H9 (cell line): ENCODE results near the gene FAT3. TPM values are rescaled to one million over a fixed set of nuclear protein-coding genes. Genes with fewer than 3 reads are reported as not detected.
A peak's percentile ranks its signal among the peaks of the same experiment; 100 is the strongest.

Source experiments
- DNase-seq: peaks from one replicate; pipeline ENCODE4 v3.0.0-alpha.2; 2017
- H2AFZ ChIP-seq: one replicate; pipeline ENCODE4 v1.6.1; 2013; ENCODE audit warnings: mild to moderate bottlenecking, low read length, control low read depth, moderate library complexity
- H2AK5ac ChIP-seq: 2 replicates; pipeline ENCODE4 v1.6.1; 2013; ENCODE audit warnings: low read length, control low read depth, mixed read lengths; ENCODE audit not compliant: insufficient read length
- H2BK120ac ChIP-seq: one replicate; pipeline ENCODE4 v1.6.1; 2013; ENCODE audit warnings: low read depth, mild to moderate bottlenecking, low read length, control low read depth, inconsistent platforms; ENCODE audit not compliant: poor library complexity, severe bottlenecking
- H2BK12ac ChIP-seq: 2 replicates; pipeline ENCODE4 v1.6.1; 2013; ENCODE audit warnings: low read length, control low read depth, mixed read lengths, low read depth; ENCODE audit not compliant: insufficient read length
- H2BK15ac ChIP-seq: 2 replicates; pipeline ENCODE4 v1.6.1; 2013; ENCODE audit warnings: low read depth, low read length, control low read depth
- H2BK20ac ChIP-seq: one replicate; pipeline ENCODE4 v1.6.1; 2013; ENCODE audit warnings: low read depth, mild to moderate bottlenecking, low read length, control low read depth, inconsistent platforms; ENCODE audit not compliant: poor library complexity, severe bottlenecking
- H2BK5ac ChIP-seq: 2 replicates; pipeline ENCODE4 v1.6.1; 2013; ENCODE audit warnings: low read length, control low read depth, mixed read lengths; ENCODE audit not compliant: insufficient read length
- H3K14ac ChIP-seq: 2 replicates; pipeline ENCODE4 v1.6.1; 2013; ENCODE audit warnings: low read length, control low read depth; ENCODE audit not compliant: insufficient read depth
- H3K18ac ChIP-seq: 2 replicates; pipeline ENCODE4 v1.6.1; 2013; ENCODE audit warnings: low read depth, mild to moderate bottlenecking, mixed read lengths, low read length, control low read depth; ENCODE audit not compliant: insufficient read length
- H3K23ac ChIP-seq: 2 replicates; pipeline ENCODE4 v1.6.1; 2013; ENCODE audit warnings: low read length, control low read depth, mixed read lengths, low read depth; ENCODE audit not compliant: insufficient read length
- H3K23me2 ChIP-seq: 2 replicates; pipeline ENCODE4 v1.6.1; 2013; ENCODE audit warnings: low read depth, mild to moderate bottlenecking, mixed read lengths, low read length, control low read depth; ENCODE audit not compliant: insufficient read length, poor library complexity, severe bottlenecking
- H3K27ac ChIP-seq: 2 replicates; pipeline ENCODE4 v1.5.1; 2013; ENCODE audit warnings: low read length, control low read depth, mixed read lengths, low read depth; ENCODE audit not compliant: insufficient read length
- H3K27me3 ChIP-seq: 2 replicates; pipeline ENCODE4 v1.6.1; 2013; ENCODE audit warnings: low read length, control low read depth, inconsistent platforms; ENCODE audit not compliant: insufficient read depth
- H3K4ac ChIP-seq: 2 replicates; pipeline ENCODE4 v1.6.1; 2013; ENCODE audit warnings: low read depth, mild to moderate bottlenecking, control low read depth, inconsistent platforms, low read length, moderate library complexity
- H3K4me1 ChIP-seq: 2 replicates; pipeline ENCODE4 v1.6.1; 2013; ENCODE audit warnings: low read length, control low read depth, inconsistent platforms; ENCODE audit not compliant: insufficient read depth
- H3K4me2 ChIP-seq: 2 replicates; pipeline ENCODE4 v1.6.1; 2013; ENCODE audit warnings: low read length, control low read depth, mixed read lengths; ENCODE audit not compliant: insufficient read length, insufficient read depth
- H3K56ac ChIP-seq: 2 replicates; pipeline ENCODE4 v1.6.1; 2013; ENCODE audit warnings: low read depth, mild to moderate bottlenecking, mixed read lengths, low read length, control low read depth; ENCODE audit not compliant: insufficient read length
- H3K79me1 ChIP-seq: 2 replicates; pipeline ENCODE4 v1.6.1; 2013; ENCODE audit warnings: low read depth, mild to moderate bottlenecking, moderate library complexity, low read length, control low read depth, inconsistent platforms; ENCODE audit not compliant: insufficient read depth, poor library complexity, severe bottlenecking
- H3K79me2 ChIP-seq: 2 replicates; pipeline ENCODE4 v1.6.1; 2013; ENCODE audit warnings: low read length, control low read depth, inconsistent platforms; ENCODE audit not compliant: insufficient read depth
- H3K9ac ChIP-seq: 2 replicates; pipeline ENCODE4 v1.6.1; 2013; ENCODE audit warnings: low read length, control low read depth, mixed read lengths; ENCODE audit not compliant: insufficient read length; ENCODE audit errors: extremely low read depth
- H3K9me3 ChIP-seq: one replicate; pipeline ENCODE4 v1.6.1; 2013; ENCODE audit warnings: low read depth, low read length, inconsistent platforms; ENCODE audit not compliant: control insufficient read depth
- H3T11ph ChIP-seq: one replicate; pipeline ENCODE4 v1.6.1; 2013; ENCODE audit warnings: mild to moderate bottlenecking, low read length, control low read depth, inconsistent platforms
- H4K20me1 ChIP-seq: one replicate; pipeline ENCODE4 v1.6.1; 2013; ENCODE audit not compliant: control insufficient read depth, insufficient read length, insufficient read depth
- H4K5ac ChIP-seq: 2 replicates; pipeline ENCODE4 v1.6.1; 2013; ENCODE audit warnings: low read depth, mild to moderate bottlenecking, mixed read lengths, low read length, control low read depth; ENCODE audit not compliant: insufficient read length
- H4K8ac ChIP-seq: replicated peaks from 2 replicates; pipeline ENCODE4 v1.6.1; 2013; ENCODE audit warnings: low read length, control low read depth, mixed read lengths, low read depth; ENCODE audit not compliant: insufficient read length
- H4K91ac ChIP-seq: 2 replicates; pipeline ENCODE4 v1.6.1; 2013; ENCODE audit warnings: low read depth, mild to moderate bottlenecking, moderate library complexity, mixed read lengths, low read length, control low read depth; ENCODE audit not compliant: insufficient read length
- H3K27ac Mint-ChIP-seq, 3 experiments: 2 replicates in 2 of 3; 3 replicates in 1 of 3; pipeline ENCODE4 v1.8.0; 2020 to 2021; ENCODE audit warnings: mixed read lengths in 3 of 3, mild to moderate bottlenecking in 1 of 3, moderate library complexity in 1 of 3
- H3K27me3 Mint-ChIP-seq: 2 replicates; pipeline ENCODE4 v1.8.0; 2021; ENCODE audit warnings: low read depth, mild to moderate bottlenecking, moderate library complexity, mixed read lengths
- H3K36me3 Mint-ChIP-seq, 3 experiments: 2 replicates in 2 of 3; 3 replicates in 1 of 3; pipeline ENCODE4 v1.8.0; 2020 to 2021; ENCODE audit warnings: low read depth in 3 of 3, mixed read lengths in 3 of 3; ENCODE audit not compliant: insufficient read depth in 1 of 3
- H3K4me1 Mint-ChIP-seq, 2 experiments: 2 replicates each; pipeline ENCODE4 v1.8.0; 2020; ENCODE audit warnings: mixed read lengths in 2 of 2
- H3K4me3 Mint-ChIP-seq, 2 experiments: 2 replicates in 1 of 2; 3 replicates in 1 of 2; pipeline ENCODE4 v1.8.0; 2020 to 2021; ENCODE audit warnings: mild to moderate bottlenecking in 2 of 2, mixed read lengths in 2 of 2, moderate library complexity in 1 of 2
- H3K9me3 Mint-ChIP-seq, 2 experiments: 2 replicates in 1 of 2; 3 replicates in 1 of 2; pipeline ENCODE4 v1.8.0; 2020; ENCODE audit warnings: mild to moderate bottlenecking in 2 of 2, mixed read lengths in 2 of 2, moderate library complexity in 1 of 2
- WGBS: extraction: QIAGEN DNeasy Blood & Tissue Kit; methylation state at CpG from one replicate; pipeline ENCODE4 v1.1.7; 2013; ENCODE audit warnings: missing lambda C conversion rate, low lambda C conversion rate, mixed read lengths; ENCODE audit not compliant: insufficient read length; ENCODE audit errors: extremely low coverage; 5-methylcytosine and 5-hydroxymethylcytosine counted together
- total RNA-seq: library from RNA; stranded (reverse); gene quantifications from 2 replicates; pipeline ENCODE4 v1.2.1, GENCODE V29; 2021
- TF ChIP-seq, protein P1 (sequence below): fragments of 200-600 bp; sonication (generic); conservative IDR thresholded peaks from 3 replicates; pipeline ENCODE4 v1.8.0; 2021; ENCODE audit warnings: antibody characterized with exemption, mild to moderate bottlenecking

FAT3 gene
- total RNA-seq, 1 experiment from 2014 or later, result 19.1 TPM

GRCh38 chr11:92227230-92227814 is 2.7 kb downstream of the FAT3 start:
- Histone ChIP-seq H2BK15ac (no peak overlapping the region), H3K27me3 (no peaks in the 10 kb centered on the region), H4K20me1 (no peaks in the 10 kb centered on the region), H3K4me1 (peaks cover 11% of the 10 kb centered on the region), H3K18ac (no peak overlapping the region), H2BK12ac (no peak overlapping the region), H2BK5ac (no peak overlapping the region), H3K79me2 (peaks cover 31% of the 10 kb centered on the region), H4K8ac (no peak overlapping the region), H3K9ac (peak overlapping the region; percentile 40), H3K4me2 (peak overlapping the region; percentile 96), H3K23ac (no peak overlapping the region), H3K14ac (no peak overlapping the region), H3K27ac (no peak overlapping the region), H2AFZ (no peak overlapping the region), H3K79me1 (no peaks in the 10 kb centered on the region), H4K5ac (no peak overlapping the region), H3K23me2 (peaks cover 36% of the 10 kb centered on the region), H2BK20ac (no peak overlapping the region), H3K4ac (no peak overlapping the region), H2BK120ac (no peak overlapping the region), H3K9me3 (no peaks in the 10 kb centered on the region), H4K91ac (no peak overlapping the region), H2AK5ac (no peak overlapping the region), H3K56ac (no peak overlapping the region), H3T11ph (no peak overlapping the region)
- H3K4me1 Mint-ChIP-seq, result peaks cover 50 to 60% of the 10 kb centered on the region in 2 experiments
- peaks cover 63% of the 10 kb centered on the region for H3K27me3 Mint-ChIP-seq
- H3K4me3 Mint-ChIP-seq, result peak overlapping the region; percentile 75 to 93
- peak; percentile 44 for DNase-seq
- peak overlapping the region; percentile 4 to 89 (median 52); a peak in 5 of 7 replicates for H3K27ac Mint-ChIP-seq
- whole genome bisulfite sequencing, result no CpG with 5 or more reads among the region's 13 CpGs
- no peaks in the 10 kb centered on the region for H3K36me3 Mint-ChIP-seq
- TF ChIP-seq, protein P1, sequence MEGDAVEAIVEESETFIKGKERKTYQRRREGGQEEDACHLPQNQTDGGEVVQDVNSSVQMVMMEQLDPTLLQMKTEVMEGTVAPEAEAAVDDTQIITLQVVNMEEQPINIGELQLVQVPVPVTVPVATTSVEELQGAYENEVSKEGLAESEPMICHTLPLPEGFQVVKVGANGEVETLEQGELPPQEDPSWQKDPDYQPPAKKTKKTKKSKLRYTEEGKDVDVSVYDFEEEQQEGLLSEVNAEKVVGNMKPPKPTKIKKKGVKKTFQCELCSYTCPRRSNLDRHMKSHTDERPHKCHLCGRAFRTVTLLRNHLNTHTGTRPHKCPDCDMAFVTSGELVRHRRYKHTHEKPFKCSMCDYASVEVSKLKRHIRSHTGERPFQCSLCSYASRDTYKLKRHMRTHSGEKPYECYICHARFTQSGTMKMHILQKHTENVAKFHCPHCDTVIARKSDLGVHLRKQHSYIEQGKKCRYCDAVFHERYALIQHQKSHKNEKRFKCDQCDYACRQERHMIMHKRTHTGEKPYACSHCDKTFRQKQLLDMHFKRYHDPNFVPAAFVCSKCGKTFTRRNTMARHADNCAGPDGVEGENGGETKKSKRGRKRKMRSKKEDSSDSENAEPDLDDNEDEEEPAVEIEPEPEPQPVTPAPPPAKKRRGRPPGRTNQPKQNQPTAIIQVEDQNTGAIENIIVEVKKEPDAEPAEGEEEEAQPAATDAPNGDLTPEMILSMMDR, result no peak
- peaks cover 0 to 3% of the 10 kb centered on the region in 2 experiments; a peak in 1 of 5 replicates for H3K9me3 Mint-ChIP-seq
